Liver (tissue), 9 donors: Measurements from ENCODE around the gene DHDH. TPM values are rescaled to one million over a fixed set of nuclear protein-coding genes. Genes with fewer than 3 reads are reported as not detected.

Source experiments
- DNase-seq: peaks from one replicate; pipeline ENCODE4 v3.0.0-alpha.2; 2017; ENCODE audit warnings: low spot score
- H3K27ac ChIP-seq, 2 donors: one replicate each; pipeline ENCODE4 v1.7.0; 2013; ENCODE audit warnings: inconsistent platforms in 2 of 2, low read length in 2 of 2, control low read depth in 1 of 2, low read depth in 1 of 2, mild to moderate bottlenecking in 1 of 2
- H3K27me3 ChIP-seq, 4 donors: one replicate each; pipeline versions ENCODE4 v1.6.1 to v1.7.0; 2013; ENCODE audit warnings: low read length in 3 of 4, inconsistent platforms in 1 of 4, mild to moderate bottlenecking in 1 of 4, moderate library complexity in 1 of 4; ENCODE audit not compliant: control insufficient read depth in 4 of 4, insufficient read depth in 4 of 4
- H3K36me3 ChIP-seq, 4 donors: one replicate each; pipeline versions ENCODE4 v1.6.1 to v1.7.0; 2013; ENCODE audit warnings: low read length in 3 of 4, mild to moderate bottlenecking in 3 of 4, low read depth in 1 of 4, moderate library complexity in 1 of 4; ENCODE audit not compliant: control insufficient read depth in 4 of 4, insufficient read depth in 3 of 4
- H3K4me1 ChIP-seq, 4 donors: one replicate each; pipeline versions ENCODE4 v1.6.1 to v1.7.0; 2013; ENCODE audit warnings: low read length in 3 of 4, mild to moderate bottlenecking in 3 of 4, moderate library complexity in 1 of 4; ENCODE audit not compliant: control insufficient read depth in 4 of 4, insufficient read depth in 4 of 4
- H3K4me3 ChIP-seq, 3 donors: one replicate each; pipeline versions ENCODE4 v1.6.1 to v1.7.0; 2013; ENCODE audit warnings: low read length in 3 of 3, control low read depth in 1 of 3, low read depth in 1 of 3, mild to moderate bottlenecking in 1 of 3
- H3K9ac ChIP-seq, 2 donors: one replicate each; pipeline ENCODE4 v1.7.0; 2013; ENCODE audit warnings: low read length in 2 of 2, mild to moderate bottlenecking in 2 of 2, moderate library complexity in 2 of 2, control low read depth in 1 of 2, low read depth in 1 of 2
- H3K9me3 ChIP-seq, 4 donors: one replicate each; pipeline versions ENCODE4 v1.6.1 to v1.7.0; 2013; ENCODE audit warnings: low read length in 3 of 4; ENCODE audit not compliant: control insufficient read depth in 4 of 4
- EGR1 ChIP-seq, 2 donors: IDR thresholded peaks; 2 replicates each; pipeline ENCODE4 v1.6.1; 2016 to 2018; ENCODE audit warnings: antibody characterized with exemption in 2 of 2, low read depth in 2 of 2
- FOXA1 ChIP-seq: IDR thresholded peaks from 2 replicates; pipeline ENCODE4 v1.6.1; 2016; ENCODE audit warnings: antibody characterized with exemption
- FOXA2 ChIP-seq: IDR thresholded peaks from 2 replicates; pipeline ENCODE4 v1.6.1; 2016; ENCODE audit warnings: antibody characterized with exemption
- GABPA ChIP-seq, 2 donors: IDR thresholded peaks in 1 of 2; conservative IDR thresholded peaks in 1 of 2; 2 replicates each; pipeline ENCODE4 v1.6.1; 2016; ENCODE audit warnings: antibody characterized with exemption in 2 of 2, mild to moderate bottlenecking in 1 of 2, moderate library complexity in 1 of 2
- HNF4A ChIP-seq, 2 donors: conservative IDR thresholded peaks; 2 replicates each; pipeline ENCODE4 v1.6.1; 2016; ENCODE audit warnings: antibody characterized with exemption in 2 of 2, mild to moderate bottlenecking in 2 of 2
- JUND ChIP-seq, 2 donors: IDR thresholded peaks; 2 replicates each; pipeline ENCODE4 v1.6.1; 2016; ENCODE audit warnings: antibody characterized with exemption in 2 of 2
- NR2F2 ChIP-seq: IDR thresholded peaks from 2 replicates; pipeline ENCODE4 v1.6.1; 2016; ENCODE audit warnings: antibody characterized with exemption
- RXRA ChIP-seq, 2 donors: IDR thresholded peaks; 2 replicates each; pipeline ENCODE4 v1.6.1; 2017 to 2018; ENCODE audit warnings: antibody characterized with exemption in 2 of 2, mild to moderate bottlenecking in 1 of 2
- SP1 ChIP-seq: IDR thresholded peaks from 2 replicates; pipeline ENCODE4 v1.6.1; 2018; ENCODE audit warnings: antibody characterized with exemption, mild to moderate bottlenecking
- TAF1 ChIP-seq: conservative IDR thresholded peaks from 2 replicates; pipeline ENCODE4 v1.6.1; 2016; ENCODE audit warnings: antibody characterized with exemption, mild to moderate bottlenecking
- YY1 ChIP-seq: IDR thresholded peaks from 2 replicates; pipeline ENCODE4 v1.6.1; 2016; ENCODE audit warnings: antibody characterized with exemption, mild to moderate bottlenecking
- WGBS: extraction: QIAGEN DNeasy Blood & Tissue Kit; methylation state at CpG from one replicate; pipeline ENCODE4 v1.1.7; 2013; 5-methylcytosine and 5-hydroxymethylcytosine counted together
- polyA plus RNA-seq, 2 donors: library from polyadenylated mRNA; stranded (reverse) in 1 of 2; unstranded in 1 of 2; fragments of 200-250 nt in 1 of 2; fragments of >200 nt in 1 of 2; fragmentation: Nextera tagmentation in 1 of 2; extraction: Ambion mirVana in 1 of 2; gene quantifications; one replicate each; pipeline versions ENCODE4 v1.2.1 to v1.2.3, GENCODE V29; 2013 to 2015
- total RNA-seq, 2 donors: library from RNA; depleted of rRNA; stranded (reverse); fragments of >200 nt; gene quantifications; one replicate each; pipeline ENCODE4 v1.2.3, GENCODE V29; 2014
- TF ChIP-seq, protein P1 (sequence below): fragments of 150-350 bp; IDR thresholded peaks from 2 replicates; pipeline ENCODE4 v1.5.1; 2017; ENCODE audit warnings: improper control_type of control experiment, low read depth, low read length; ENCODE audit not compliant: missing input control
- TF ChIP-seq, protein P2 (sequence below): IDR thresholded peaks from 2 replicates; pipeline ENCODE4 v1.6.1; 2016; ENCODE audit warnings: antibody characterized with exemption, mild to moderate bottlenecking
- TF ChIP-seq, protein P3 (sequence below): IDR thresholded peaks from 2 replicates; pipeline ENCODE4 v1.6.1; 2016; ENCODE audit warnings: antibody characterized with exemption
- TF ChIP-seq, protein P4 (sequence below): IDR thresholded peaks from 2 replicates; pipeline ENCODE4 v1.6.1; 2016; ENCODE audit warnings: antibody characterized with exemption
- TF ChIP-seq, protein P5 (sequence below): IDR thresholded peaks from 2 replicates; pipeline ENCODE4 v1.6.1; 2016; ENCODE audit warnings: antibody characterized with exemption
- donor health status: healthy.
- donor health status: healthy.
- donor health status: healthy.
- donor health status: healthy.
- donor health status: healthy.

Gene DHDH
- total and polyA plus RNA-seq, 4 donors = 0.16 to 1.3 TPM; not detected in 2

DNA sequence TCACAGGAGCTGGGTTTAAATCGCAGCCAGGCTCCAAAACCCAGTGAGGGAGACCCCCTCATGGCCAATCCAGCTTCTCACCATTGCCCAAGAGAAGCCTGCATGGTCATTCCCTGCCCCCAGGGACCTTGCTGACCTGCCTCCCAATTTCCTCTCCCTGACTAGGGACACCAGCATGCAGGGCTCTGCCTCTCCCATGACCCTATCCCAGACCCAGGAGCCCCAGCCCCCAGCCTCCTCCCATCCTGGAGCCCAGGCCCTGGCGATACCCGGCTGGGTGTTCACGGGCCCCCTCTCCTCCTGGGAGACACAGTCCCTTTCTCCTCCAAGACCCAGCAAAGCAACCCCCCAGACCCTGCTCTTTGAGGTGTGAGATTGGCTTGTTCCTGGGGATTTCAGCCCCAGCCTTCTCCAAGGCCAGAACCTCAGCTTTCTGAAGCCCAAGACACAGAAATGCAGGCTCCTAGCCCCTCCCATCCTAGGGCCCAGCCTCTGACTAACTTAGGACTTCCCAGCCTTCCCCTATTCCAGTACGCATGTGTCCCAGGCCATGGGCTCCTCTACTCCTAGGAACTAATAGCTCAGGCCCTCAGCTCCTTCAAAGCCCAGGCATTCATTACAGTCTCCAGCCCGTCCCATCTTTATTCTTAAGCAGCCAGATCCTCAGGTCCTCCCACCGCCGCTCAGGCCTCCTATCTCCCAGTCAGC, 58.5 kb downstream of the DHDH start:
- 33% methylated on average over 8 of the region's 8 CpGs for WGBS
- Histone ChIP-seq H3K27ac (peak overlapping the region; percentile 89 to 99), H3K4me3 (peak overlapping the region; percentile 58 to 96 (median 71)), H3K36me3 (peaks cover 2 to 10% (median 6%) of the 10 kb centered on the region in 4 donors), H3K27me3 (no peaks in the 10 kb centered on the region), H3K4me1 (peaks cover 12 to 28% (median 17%) of the 10 kb centered on the region in 4 donors), H3K9ac (peak overlapping the region; percentile 60 to 98), H3K9me3 (no peaks in the 10 kb centered on the region)
- no peak for DNase-seq
- TF ChIP-seq, protein P1, sequence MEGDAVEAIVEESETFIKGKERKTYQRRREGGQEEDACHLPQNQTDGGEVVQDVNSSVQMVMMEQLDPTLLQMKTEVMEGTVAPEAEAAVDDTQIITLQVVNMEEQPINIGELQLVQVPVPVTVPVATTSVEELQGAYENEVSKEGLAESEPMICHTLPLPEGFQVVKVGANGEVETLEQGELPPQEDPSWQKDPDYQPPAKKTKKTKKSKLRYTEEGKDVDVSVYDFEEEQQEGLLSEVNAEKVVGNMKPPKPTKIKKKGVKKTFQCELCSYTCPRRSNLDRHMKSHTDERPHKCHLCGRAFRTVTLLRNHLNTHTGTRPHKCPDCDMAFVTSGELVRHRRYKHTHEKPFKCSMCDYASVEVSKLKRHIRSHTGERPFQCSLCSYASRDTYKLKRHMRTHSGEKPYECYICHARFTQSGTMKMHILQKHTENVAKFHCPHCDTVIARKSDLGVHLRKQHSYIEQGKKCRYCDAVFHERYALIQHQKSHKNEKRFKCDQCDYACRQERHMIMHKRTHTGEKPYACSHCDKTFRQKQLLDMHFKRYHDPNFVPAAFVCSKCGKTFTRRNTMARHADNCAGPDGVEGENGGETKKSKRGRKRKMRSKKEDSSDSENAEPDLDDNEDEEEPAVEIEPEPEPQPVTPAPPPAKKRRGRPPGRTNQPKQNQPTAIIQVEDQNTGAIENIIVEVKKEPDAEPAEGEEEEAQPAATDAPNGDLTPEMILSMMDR = no peak
- TF ChIP-seq, protein P2, sequence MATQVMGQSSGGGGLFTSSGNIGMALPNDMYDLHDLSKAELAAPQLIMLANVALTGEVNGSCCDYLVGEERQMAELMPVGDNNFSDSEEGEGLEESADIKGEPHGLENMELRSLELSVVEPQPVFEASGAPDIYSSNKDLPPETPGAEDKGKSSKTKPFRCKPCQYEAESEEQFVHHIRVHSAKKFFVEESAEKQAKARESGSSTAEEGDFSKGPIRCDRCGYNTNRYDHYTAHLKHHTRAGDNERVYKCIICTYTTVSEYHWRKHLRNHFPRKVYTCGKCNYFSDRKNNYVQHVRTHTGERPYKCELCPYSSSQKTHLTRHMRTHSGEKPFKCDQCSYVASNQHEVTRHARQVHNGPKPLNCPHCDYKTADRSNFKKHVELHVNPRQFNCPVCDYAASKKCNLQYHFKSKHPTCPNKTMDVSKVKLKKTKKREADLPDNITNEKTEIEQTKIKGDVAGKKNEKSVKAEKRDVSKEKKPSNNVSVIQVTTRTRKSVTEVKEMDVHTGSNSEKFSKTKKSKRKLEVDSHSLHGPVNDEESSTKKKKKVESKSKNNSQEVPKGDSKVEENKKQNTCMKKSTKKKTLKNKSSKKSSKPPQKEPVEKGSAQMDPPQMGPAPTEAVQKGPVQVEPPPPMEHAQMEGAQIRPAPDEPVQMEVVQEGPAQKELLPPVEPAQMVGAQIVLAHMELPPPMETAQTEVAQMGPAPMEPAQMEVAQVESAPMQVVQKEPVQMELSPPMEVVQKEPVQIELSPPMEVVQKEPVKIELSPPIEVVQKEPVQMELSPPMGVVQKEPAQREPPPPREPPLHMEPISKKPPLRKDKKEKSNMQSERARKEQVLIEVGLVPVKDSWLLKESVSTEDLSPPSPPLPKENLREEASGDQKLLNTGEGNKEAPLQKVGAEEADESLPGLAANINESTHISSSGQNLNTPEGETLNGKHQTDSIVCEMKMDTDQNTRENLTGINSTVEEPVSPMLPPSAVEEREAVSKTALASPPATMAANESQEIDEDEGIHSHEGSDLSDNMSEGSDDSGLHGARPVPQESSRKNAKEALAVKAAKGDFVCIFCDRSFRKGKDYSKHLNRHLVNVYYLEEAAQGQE = peak; percentile 24

DNA sequence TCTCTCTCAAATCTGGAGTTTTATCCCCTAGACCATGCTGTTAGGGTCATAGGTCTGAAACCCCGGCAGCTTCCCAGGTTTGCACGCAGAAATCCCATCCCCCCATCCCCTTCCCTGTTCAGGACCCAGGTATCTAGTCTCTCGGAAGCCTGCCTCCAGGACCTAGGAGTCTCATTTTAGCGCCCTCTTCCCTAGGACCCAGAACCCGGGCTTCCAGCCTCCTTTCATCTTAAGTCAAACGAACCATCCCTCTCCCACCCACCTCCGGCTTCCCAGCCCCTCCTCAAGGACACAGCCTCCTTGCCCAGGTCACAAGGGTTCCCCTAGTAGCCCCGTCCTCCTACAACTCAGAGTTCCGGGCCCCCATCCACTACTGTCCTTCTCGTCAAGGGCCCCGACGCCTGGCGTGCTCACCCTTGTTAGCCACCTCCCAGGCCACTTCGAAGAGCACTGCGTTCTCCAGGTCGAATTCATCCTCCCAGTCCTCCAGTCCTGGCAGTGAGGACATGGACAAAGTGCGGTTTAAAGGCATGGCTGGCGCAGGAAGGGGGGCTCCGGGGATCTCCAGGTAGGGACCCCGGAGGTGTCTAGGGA, 59.2 kb downstream of the DHDH start:
- TF ChIP-seq HNF4A (conservative IDR thresholded peaks at IDR 0.05) = no peak
- no peak for TF ChIP-seq TAF1
- TF ChIP-seq, protein P3, sequence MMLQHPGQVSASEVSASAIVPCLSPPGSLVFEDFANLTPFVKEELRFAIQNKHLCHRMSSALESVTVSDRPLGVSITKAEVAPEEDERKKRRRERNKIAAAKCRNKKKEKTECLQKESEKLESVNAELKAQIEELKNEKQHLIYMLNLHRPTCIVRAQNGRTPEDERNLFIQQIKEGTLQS = no peak
- TF ChIP-seq, protein P2 = no peak
- no peak for TF ChIP-seq RXRA (IDR thresholded peaks at IDR 0.05)
- no peak for TF ChIP-seq NR2F2
- TF ChIP-seq EGR1 (IDR thresholded peaks at IDR 0.05; ENCODE audit: low read depth in 2 of 2) = no peak
- TF ChIP-seq, protein P1 = no peak
- TF ChIP-seq, protein P4, sequence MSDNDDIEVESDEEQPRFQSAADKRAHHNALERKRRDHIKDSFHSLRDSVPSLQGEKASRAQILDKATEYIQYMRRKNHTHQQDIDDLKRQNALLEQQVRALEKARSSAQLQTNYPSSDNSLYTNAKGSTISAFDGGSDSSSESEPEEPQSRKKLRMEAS = no peak
- no peak for TF ChIP-seq FOXA1
- TF ChIP-seq SP1 = no peak
- TF ChIP-seq, protein P5, sequence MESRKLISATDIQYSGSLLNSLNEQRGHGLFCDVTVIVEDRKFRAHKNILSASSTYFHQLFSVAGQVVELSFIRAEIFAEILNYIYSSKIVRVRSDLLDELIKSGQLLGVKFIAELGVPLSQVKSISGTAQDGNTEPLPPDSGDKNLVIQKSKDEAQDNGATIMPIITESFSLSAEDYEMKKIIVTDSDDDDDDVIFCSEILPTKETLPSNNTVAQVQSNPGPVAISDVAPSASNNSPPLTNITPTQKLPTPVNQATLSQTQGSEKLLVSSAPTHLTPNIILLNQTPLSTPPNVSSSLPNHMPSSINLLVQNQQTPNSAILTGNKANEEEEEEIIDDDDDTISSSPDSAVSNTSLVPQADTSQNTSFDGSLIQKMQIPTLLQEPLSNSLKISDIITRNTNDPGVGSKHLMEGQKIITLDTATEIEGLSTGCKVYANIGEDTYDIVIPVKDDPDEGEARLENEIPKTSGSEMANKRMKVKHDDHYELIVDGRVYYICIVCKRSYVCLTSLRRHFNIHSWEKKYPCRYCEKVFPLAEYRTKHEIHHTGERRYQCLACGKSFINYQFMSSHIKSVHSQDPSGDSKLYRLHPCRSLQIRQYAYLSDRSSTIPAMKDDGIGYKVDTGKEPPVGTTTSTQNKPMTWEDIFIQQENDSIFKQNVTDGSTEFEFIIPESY = no peak
- TF ChIP-seq YY1 = no peak
- TF ChIP-seq GABPA (IDR thresholded peaks at IDR 0.05 in 1 of 2, conservative IDR thresholded peaks at IDR 0.05 in 1 of 2) = no peak
- TF ChIP-seq FOXA2 = no peak
- no peak for TF ChIP-seq JUND (IDR thresholded peaks at IDR 0.05)
- DNase-seq = no peak

More for the DNA sequence above, 59.2 kb downstream of the DHDH start:
- Histone ChIP-seq H3K27ac (peak overlapping the region; percentile 89 to 99), H3K27me3 (no peaks in the 10 kb centered on the region), H3K9me3 (no peaks in the 10 kb centered on the region), H3K4me3 (peak overlapping the region; percentile 58 to 96 (median 71)), H3K36me3 (peaks cover 2 to 8% (median 4%) of the 10 kb centered on the region in 4 donors), H3K9ac (peak overlapping the region; percentile 60 to 98), H3K4me1 (peaks cover 12 to 28% (median 17%) of the 10 kb centered on the region in 4 donors)
- WGBS = under 1% methylated on average over 20 of the region's 20 CpGs
